ENCODE data around the gene CSN3.
"Not testable (repeated sequence)": the region's sequence is repeated elsewhere in the genome, so short reads cannot be mapped to it uniquely, and the experiment has no call there.

CSN3 gene

GRCh38 chr4:70242297-70242696 lies at the start of gene CSN3:
TSS of gene CSN3 (plus strand) at chr4:70242597. CDS start at chr4:70244820, 2,223 bp downstream.
- DNase-seq (ENCODE audit: low spot score) = not testable (repeated sequence)

- no peak for DNase-seq (ENCODE audit: low spot score)
Measured at GRCh38 chr4:70192895-70193294, 49.5 kb upstream of the CSN3 start.

DNA sequence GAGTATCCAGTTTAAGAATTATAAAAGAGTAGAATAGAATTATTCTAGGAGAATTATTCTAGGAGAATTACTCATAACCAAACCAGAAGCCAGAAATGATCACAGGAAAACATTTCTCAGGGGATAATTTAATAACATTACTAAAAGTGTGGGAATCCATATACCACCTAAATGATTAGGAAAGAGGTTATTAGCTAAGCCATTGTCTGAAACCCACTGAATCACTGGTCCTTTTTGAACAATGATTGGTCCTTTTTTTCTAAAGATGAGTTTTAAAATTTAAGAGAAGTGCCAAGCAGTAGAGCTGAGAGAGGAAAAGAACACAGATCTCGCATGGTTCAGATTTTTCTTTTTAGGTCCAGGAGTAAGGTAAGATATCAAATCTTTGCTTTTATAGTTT lies 47.0 kb upstream of the CSN3 start, which contains the start of gene ODAM:
Gene ODAM (plus strand): TSS at position 301 of the 400 bp plus-strand sequence. CDS start 819 bp downstream, outside the sequence.
- DNase-seq (ENCODE audit: low spot score) = no peak

DNA sequence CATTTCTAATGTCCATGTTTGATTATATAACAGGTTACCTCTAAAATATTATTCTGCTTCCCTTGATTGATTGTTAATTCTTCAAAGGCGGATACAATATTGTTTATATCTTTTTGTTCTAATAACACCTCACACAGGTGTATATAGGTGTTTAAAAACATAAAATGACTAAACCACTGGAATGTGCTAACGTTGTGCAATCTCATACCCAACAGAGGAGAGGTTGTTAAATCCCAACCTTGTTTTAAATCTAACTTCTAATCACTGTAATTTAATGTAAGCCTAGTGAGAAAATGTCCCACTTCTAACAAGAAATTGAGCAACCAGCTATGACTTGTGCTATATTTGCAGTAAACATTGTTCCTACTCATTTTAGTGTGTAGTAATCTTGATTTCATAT lies 45.5 kb upstream of the CSN3 start:
- no peak for DNase-seq (ENCODE audit: low spot score)

DNA sequence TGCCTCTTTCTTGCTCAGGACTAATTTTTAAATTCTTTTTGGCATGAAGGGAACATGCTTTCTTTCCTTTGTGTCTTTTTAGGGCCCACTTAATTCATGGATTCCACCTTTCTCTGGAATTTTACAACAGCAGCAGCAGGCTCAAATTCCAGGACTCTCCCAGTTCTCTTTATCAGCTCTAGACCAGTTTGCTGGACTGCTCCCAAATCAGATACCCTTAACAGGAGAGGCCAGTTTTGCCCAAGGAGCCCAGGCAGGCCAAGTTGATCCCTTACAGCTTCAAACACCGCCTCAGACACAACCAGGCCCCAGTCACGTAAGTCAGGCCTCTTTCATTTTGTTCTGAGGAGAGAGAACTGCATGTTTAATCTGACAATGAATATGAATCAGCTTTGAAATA lies 44.6 kb upstream of the CSN3 start:
- DNase-seq (ENCODE audit: low spot score) = peak; percentile 46

GRCh38 chr4:70203601-70204000 lies 38.8 kb upstream of the CSN3 start:
- no peak for DNase-seq (ENCODE audit: low spot score)

GRCh38 chr4:70212752-70213151 lies 29.6 kb upstream of the CSN3 start:
- DNase-seq (ENCODE audit: low spot score) = not testable (repeated sequence)

GRCh38 chr4:70216109-70216508 lies 26.3 kb upstream of the CSN3 start:
- not testable (repeated sequence) for DNase-seq (ENCODE audit: low spot score)

DNA sequence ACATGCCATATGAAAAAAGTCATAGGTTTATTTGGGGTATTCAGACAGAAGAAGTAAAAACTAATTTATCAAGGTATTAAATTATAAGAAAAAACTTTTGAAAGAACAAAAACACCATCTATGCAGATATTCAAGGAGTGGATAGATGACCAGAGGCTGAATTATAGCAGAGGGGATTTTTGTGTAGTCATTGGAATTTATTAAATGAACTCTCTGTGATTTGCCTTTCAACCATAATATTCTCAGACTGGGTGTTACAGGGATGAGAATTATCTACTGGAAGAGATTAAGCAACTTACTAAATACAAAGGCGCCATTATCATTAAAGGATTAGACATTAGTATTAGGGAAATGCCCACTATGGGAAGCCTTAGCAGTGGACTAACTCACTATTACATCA lies 25.8 kb upstream of the CSN3 start:
- not testable (repeated sequence) for DNase-seq (ENCODE audit: low spot score)

DNA sequence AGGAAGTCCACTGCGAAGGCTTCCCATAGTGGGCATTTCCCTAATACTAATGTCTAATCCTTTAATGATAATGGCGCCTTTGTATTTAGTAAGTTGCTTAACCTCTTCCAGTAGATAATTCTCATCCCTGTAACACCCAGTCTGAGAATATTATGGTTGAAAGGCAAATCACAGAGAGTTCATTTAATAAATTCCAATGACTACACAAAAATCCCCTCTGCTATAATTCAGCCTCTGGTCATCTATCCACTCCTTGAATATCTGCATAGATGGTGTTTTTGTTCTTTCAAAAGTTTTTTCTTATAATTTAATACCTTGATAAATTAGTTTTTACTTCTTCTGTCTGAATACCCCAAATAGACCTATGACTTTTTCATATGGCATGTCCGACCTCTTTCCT lies 21.0 kb upstream of the CSN3 start:
- DNase-seq (ENCODE audit: low spot score) = not testable (repeated sequence)

GRCh38 chr4:70221818-70222217 lies 20.6 kb upstream of the CSN3 start:
- DNase-seq (ENCODE audit: low spot score) = not testable (repeated sequence)

DNA sequence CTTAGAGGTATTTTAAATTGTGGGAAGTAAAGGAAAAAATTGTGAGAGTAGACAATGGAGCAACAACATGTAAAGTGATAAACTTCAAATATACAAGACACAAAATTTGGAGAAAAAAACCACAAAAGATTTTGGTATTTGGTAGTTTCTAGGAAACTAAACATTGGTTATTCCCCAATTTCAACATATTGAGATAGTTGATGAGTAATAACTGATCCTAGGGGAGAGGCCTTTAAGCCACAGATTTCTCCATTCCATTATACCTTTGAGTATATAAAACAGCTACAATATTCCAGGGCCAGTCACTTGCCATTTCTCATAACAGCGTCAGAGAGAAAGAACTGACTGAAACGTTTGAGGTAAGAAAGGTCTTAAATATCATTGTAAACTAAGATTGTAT lies 16.6 kb upstream of the CSN3 start, which contains the start of gene FDCSP:
Gene FDCSP (plus strand): TSS at position 301 of the 400 bp plus-strand sequence. CDS start 5,071 bp downstream, outside the sequence.
- no peak for DNase-seq (ENCODE audit: low spot score)

GRCh38 chr4:70236125-70236524 lies 6.3 kb upstream of the CSN3 start:
- DNase-seq (ENCODE audit: low spot score) = no peak

DNA sequence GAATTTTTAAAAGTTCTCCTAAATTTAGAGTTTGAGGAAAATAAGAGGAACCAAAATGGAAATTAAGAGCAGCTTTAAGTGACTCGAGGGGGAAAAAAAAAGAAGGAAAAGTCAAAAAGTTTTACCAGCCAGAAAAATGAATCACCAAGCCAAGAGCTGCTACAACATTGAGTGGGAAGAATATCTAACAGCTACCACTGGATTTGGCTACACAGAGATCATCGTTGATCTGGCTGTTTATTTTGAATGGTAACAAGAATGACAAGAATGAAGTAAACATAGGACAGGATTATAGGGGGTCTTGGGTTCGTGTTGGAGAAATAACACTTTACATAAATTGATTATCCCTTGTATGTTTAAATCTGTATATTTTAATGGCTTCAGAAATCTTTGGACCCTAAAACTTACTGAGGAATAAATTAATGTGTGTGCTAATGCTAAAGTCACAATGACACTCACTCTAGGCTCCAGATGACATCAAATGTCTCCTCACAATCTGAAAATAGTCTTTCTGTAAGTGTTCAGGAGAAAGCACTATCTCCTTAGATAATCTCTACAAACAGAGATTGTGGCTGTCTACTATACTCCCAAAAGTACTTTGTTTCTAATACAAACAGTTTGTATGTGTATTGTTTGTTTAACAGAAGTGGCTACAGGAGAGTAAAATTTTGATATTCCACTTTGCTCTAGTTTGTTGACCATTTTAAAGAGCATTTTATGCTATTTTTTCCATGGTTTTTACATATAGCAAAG lies 3.1 kb upstream of the CSN3 start:
- no peak for DNase-seq (ENCODE audit: low spot score)

DNA sequence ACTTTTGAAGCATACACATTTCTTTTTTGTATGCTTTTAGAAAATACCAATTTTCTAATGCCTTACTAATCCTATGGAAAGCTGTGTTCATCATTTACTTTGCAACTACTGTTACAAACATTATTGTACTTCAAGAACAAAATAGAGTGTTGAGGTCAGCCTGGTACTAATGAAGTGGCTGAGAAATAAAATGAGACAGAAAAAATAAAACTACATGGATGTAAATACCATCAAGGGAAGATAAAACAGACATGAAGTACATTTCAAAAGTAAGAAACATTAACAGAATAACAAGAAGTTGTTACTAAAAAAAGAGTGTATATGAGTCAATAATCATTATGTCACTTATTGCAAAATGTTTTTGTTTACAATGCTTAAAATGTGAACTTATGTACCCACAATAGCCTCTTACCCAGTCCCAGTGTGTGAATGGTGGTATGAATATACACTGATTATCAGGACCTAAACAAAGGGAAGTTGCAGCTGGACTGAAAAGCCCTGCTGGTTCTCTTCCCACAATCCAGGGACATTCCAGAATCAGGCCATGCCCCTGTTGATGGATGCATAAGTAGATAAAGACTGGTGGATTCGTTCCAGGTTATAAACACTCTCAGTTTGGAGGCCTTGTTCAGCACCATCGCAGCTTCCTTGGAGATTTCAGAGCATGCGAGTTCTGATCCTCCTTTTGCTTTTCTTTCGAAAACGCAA lies 2.4 kb upstream of the CSN3 start:
- DNase-seq (ENCODE audit: low spot score) = no peak

DNA sequence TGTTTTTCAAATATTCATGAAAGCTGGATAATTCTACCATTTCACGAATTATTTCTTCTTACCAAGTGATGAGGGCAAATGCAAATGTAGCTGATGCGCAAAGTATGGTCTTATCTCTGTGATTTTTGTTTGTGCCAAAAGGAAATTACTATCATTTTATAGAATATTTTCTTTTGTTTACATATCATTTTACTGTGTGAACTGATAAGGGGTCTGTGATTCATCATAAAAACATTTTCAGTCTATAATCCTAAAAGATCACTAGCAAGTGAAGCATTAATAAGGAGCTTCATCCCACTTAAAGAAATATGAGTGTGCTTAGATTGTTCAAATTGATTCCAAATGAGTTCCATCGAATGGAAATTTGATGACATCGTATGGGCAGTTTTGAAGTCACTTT lies 694 bp downstream of the CSN3 start:
- no peak for DNase-seq (ENCODE audit: low spot score)

GRCh38 chr4:70251250-70251944 lies 9.0 kb downstream of the CSN3 start:
- DNase-seq (ENCODE audit: low spot score) = no peak

- DNase-seq (ENCODE audit: low spot score) = no peak
Measured at GRCh38 chr4:70251945-70252277, 9.5 kb downstream of the CSN3 start.

DNA sequence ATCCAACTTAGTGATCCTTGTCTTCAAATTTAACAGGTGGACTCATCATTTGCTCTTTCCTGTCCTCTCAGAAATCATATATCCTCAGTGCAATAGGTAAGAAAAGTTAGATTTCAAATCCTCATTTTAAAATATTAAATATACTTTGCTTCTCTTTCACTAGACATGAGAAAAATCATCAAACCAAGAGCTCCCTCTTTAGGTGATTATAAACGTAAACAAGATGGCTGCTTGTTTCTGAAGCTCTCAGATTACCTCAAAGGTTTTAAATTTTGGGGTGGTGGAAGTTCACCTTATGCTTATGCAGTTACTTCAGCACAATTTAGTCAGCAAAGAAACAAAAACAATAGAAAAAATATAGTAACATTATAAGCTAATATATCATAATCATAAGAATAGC lies 27.3 kb downstream of the CSN3 start:
- no peak for DNase-seq (ENCODE audit: low spot score)

DNA sequence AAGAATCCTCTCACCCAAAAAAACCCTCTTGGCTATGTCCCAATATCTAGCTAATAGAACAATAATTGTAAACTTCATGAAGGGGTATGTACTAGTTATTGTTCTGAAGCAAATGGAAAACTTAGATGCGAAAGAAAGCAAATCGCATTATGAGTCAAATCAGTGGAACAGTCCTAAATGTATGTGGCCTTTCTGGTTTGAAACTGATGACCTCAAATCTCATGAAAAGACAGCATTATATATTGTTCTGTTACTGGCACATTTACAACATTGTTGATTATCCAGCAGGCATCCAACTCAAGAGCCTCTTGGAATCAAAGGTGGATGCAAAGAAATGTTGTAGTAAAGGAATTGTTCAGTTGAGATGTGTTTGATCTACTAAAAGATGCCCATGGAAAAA lies 34.7 kb downstream of the CSN3 start:
- no peak for DNase-seq (ENCODE audit: low spot score)

DNA sequence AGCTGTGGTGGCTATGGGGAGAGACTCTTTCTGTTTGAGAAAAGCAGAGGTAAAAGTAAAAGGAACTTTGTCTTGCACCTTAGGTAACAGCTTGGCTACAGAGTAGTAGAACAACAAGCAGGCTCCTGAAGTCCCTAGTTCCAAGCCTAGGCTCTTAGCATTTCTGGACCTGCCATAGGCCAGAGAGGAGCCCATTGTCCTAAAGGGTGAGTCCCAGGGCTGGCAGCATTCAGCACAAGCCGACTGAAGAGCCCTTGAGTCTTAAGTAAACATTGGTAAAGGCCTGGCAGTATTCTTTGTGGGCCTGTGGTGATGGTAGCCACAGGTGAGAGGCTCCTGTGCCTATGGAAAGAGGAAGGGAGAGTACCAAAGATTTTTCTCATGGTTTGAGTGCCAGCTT lies 38.2 kb downstream of the CSN3 start:
- no peak for DNase-seq (ENCODE audit: low spot score)

DNA sequence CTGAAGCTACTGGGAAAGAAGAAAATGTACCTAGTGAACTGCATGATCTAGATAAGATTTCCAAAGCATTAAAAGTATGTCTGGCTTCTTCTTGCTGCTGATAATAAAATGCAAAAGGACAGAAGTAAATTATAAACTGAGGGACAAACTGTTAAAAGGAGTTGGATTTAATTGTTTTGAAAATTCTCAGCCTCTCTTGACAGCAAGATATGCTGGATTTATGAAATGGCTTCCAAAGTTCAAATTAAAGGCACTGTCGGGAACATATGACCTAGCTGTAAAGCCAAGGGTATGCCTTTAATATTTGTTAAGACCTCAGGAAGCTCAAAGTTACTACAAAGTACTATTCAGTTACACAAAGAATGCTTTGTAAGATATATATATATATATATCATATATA lies 46.3 kb downstream of the CSN3 start:
- no peak for DNase-seq (ENCODE audit: low spot score)

DNA sequence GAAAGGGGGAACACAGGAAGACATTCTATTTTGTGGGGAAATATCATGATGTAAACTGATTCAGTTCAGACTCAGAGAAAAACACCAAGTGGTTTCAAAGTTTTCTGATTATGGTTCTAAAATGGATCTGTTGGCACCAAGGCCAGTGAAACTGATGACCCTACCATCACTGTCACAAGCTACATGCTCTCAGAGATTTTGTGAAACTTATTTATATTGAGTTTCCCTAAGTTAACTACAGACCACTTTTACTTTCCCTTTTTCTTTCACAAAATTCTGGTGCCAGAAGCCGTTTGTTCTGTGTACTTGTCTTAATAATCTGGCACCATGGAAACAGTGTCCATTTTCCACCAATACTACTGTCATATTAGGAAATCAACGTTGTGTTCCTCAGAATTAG lies 48.9 kb downstream of the CSN3 start:
- DNase-seq (ENCODE audit: low spot score) = no peak
